ENCODE results near the gene USH2A.

GRCh38 chr1:216456682-216457081 is 33.4 kb upstream of the USH2A start:
- TF ChIP-seq CTCF (IDR thresholded peaks at IDR 0.05) (no peak), POLR2A (IDR thresholded peaks at IDR 0.05) (no peak)
